ENCODE data around the gene ITIH4.

DNA sequence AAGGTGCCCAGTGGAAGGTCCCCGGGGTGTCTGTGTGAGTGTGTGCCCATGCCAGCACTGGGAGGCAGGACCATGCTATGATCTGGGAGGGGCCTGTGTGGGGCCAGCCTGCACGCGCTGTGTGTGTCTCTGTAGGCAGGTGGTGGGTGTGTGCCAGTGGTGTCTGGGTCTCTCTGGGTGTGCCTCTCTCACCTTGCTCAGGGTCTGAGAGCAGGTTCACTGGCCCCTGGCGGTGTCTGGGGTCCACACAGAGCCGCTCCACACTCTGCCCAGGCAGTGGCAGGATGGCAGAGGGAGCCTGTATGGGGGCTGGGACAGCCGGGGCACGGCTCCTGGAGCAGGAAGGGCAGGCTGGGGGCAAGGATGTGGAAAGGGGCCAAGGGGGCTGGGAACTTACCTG is 12.6 kb downstream of the ITIH4 start:
- TF ChIP-seq, protein P1, sequence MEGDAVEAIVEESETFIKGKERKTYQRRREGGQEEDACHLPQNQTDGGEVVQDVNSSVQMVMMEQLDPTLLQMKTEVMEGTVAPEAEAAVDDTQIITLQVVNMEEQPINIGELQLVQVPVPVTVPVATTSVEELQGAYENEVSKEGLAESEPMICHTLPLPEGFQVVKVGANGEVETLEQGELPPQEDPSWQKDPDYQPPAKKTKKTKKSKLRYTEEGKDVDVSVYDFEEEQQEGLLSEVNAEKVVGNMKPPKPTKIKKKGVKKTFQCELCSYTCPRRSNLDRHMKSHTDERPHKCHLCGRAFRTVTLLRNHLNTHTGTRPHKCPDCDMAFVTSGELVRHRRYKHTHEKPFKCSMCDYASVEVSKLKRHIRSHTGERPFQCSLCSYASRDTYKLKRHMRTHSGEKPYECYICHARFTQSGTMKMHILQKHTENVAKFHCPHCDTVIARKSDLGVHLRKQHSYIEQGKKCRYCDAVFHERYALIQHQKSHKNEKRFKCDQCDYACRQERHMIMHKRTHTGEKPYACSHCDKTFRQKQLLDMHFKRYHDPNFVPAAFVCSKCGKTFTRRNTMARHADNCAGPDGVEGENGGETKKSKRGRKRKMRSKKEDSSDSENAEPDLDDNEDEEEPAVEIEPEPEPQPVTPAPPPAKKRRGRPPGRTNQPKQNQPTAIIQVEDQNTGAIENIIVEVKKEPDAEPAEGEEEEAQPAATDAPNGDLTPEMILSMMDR (conservative IDR thresholded peaks at IDR 0.05; ENCODE audit: low read depth, low read length) = no peak
- no peak for TF ChIP-seq EZH2 (IDR thresholded peaks at IDR 0.05; ENCODE audit: borderline replicate concordance, low read depth, low read length, poor library complexity, severe bottlenecking)
